ENCODE data around the gene BRME1.

BRME1 gene

GRCh38 chr19:13884726-13885591 is 21.0 kb downstream of the BRME1 start:
- H2AFZ ChIP-seq (ENCODE audit: low read depth, low read length), result no peak overlapping the region
- H3K4me2 ChIP-seq (ENCODE audit: insufficient read depth, low read length), result no peak overlapping the region
- no peak overlapping the region for H3K4me3 ChIP-seq (ENCODE audit: low read depth in 1 of 2, low read length in 2 of 2)
- peak overlapping the region; percentile 61 for H3K27ac ChIP-seq (ENCODE audit: low read length)
- H3K4me1 ChIP-seq (ENCODE audit: insufficient read depth, low read length), result peaks cover 47% of the 10 kb centered on the region
- no peaks in the 10 kb centered on the region for H3K9me3 ChIP-seq (ENCODE audit: insufficient read depth, low read length, severe bottlenecking)
- no peak overlapping the region for H3K9ac ChIP-seq (ENCODE audit: low read depth, low read length)
- no peak for ATAC-seq (ENCODE audit: insufficient read depth, low read depth)
- H3K79me2 ChIP-seq (ENCODE audit: insufficient read depth, low read length), result no peaks in the 10 kb centered on the region
- TF ChIP-seq EZH2 (IDR thresholded peaks at IDR 0.05; ENCODE audit: borderline replicate concordance, low read depth, low read length, severe bottlenecking) (no peak), CTCF (IDR thresholded peaks at IDR 0.05; ENCODE audit: borderline replicate concordance, extremely low read depth, low read length, poor library complexity, severe bottlenecking) (no peak)
- no peaks in the 10 kb centered on the region for H4K20me1 ChIP-seq (ENCODE audit: insufficient read depth, low read length)
- peaks cover 22% of the 10 kb centered on the region for H3K36me3 ChIP-seq (ENCODE audit: insufficient read depth, low read length)
- DNase-seq, result no peak
- no peaks in the 10 kb centered on the region for H3K27me3 ChIP-seq (ENCODE audit: insufficient read depth, low read length, poor library complexity)

GRCh38 chr19:13883516-13884064 is 22.3 kb downstream of the BRME1 start:
- TF ChIP-seq CTCF (IDR thresholded peaks at IDR 0.05; ENCODE audit: borderline replicate concordance, extremely low read depth, low read length, poor library complexity, severe bottlenecking) (peak; percentile 20), EZH2 (IDR thresholded peaks at IDR 0.05; ENCODE audit: borderline replicate concordance, low read depth, low read length, severe bottlenecking) (no peak)
- H3K79me2 ChIP-seq (ENCODE audit: insufficient read depth, low read length), result no peaks in the 10 kb centered on the region
- peak; percentile 66 for DNase-seq
- peak overlapping the region; percentile 76 for H3K4me2 ChIP-seq (ENCODE audit: insufficient read depth, low read length)
- peak overlapping the region; percentile 99 for H3K27ac ChIP-seq (ENCODE audit: low read length)
- H3K4me1 ChIP-seq (ENCODE audit: insufficient read depth, low read length), result peaks cover 55% of the 10 kb centered on the region
- no peaks in the 10 kb centered on the region for H4K20me1 ChIP-seq (ENCODE audit: insufficient read depth, low read length)
- H3K4me3 ChIP-seq (ENCODE audit: low read depth in 1 of 2, low read length in 2 of 2), result peak overlapping the region in 1 of 2 experiments; percentile 46; a peak in 1 of 4 replicates
- no peaks in the 10 kb centered on the region for H3K9me3 ChIP-seq (ENCODE audit: insufficient read depth, low read length, severe bottlenecking)
- peaks cover 8% of the 10 kb centered on the region; the same call in 1 of the 2 replicates for H3K36me3 ChIP-seq (ENCODE audit: insufficient read depth, low read length)
- H3K9ac ChIP-seq (ENCODE audit: low read depth, low read length), result peak overlapping the region; percentile 53
- H2AFZ ChIP-seq (ENCODE audit: low read depth, low read length), result no peak overlapping the region
- ATAC-seq (ENCODE audit: insufficient read depth, low read depth), result no peak
- H3K27me3 ChIP-seq (ENCODE audit: insufficient read depth, low read length, poor library complexity), result no peaks in the 10 kb centered on the region

DNA sequence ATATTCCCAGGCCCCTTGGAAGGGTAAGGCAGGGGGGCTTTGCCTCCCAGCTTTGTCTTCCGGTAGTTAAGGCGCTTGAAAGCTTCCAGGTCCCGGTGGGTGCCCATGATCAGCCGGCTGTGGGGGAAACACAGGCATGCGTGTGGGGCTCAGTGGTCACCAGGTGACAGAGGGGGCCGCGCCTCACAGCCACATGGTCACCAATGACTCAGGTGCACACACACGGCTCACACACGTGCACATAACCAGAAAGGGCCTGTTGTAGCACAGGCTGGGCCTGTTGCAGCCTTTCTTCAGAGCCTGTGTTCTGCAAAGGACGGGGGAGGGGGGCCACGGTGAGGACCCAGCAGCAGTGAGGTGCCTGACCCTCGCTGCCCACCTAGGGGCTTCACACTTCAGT is 23.1 kb downstream of the BRME1 start:
- H3K27ac ChIP-seq (ENCODE audit: low read length), result peak overlapping the region; percentile 99
- H3K36me3 ChIP-seq (ENCODE audit: insufficient read depth, low read length), result peaks cover 7% of the 10 kb centered on the region; the same call in 1 of the 2 replicates
- no peaks in the 10 kb centered on the region for H4K20me1 ChIP-seq (ENCODE audit: insufficient read depth, low read length)
- H3K27me3 ChIP-seq (ENCODE audit: insufficient read depth, low read length, poor library complexity), result no peaks in the 10 kb centered on the region
- no peak overlapping the region for H2AFZ ChIP-seq (ENCODE audit: low read depth, low read length)
- H3K4me3 ChIP-seq (ENCODE audit: low read depth in 1 of 2, low read length in 2 of 2), result peak overlapping the region in 1 of 2 experiments; percentile 46; a peak in 1 of 4 replicates
- peak overlapping the region; percentile 76 for H3K4me2 ChIP-seq (ENCODE audit: insufficient read depth, low read length)
- TF ChIP-seq CTCF (IDR thresholded peaks at IDR 0.05; ENCODE audit: borderline replicate concordance, extremely low read depth, low read length, poor library complexity, severe bottlenecking) (no peak), EZH2 (IDR thresholded peaks at IDR 0.05; ENCODE audit: borderline replicate concordance, low read depth, low read length, severe bottlenecking) (no peak)
- no peaks in the 10 kb centered on the region for H3K79me2 ChIP-seq (ENCODE audit: insufficient read depth, low read length)
- peak overlapping the region; percentile 53 for H3K9ac ChIP-seq (ENCODE audit: low read depth, low read length)
- peak; percentile 44 for DNase-seq
- H3K9me3 ChIP-seq (ENCODE audit: insufficient read depth, low read length, severe bottlenecking), result no peaks in the 10 kb centered on the region
- no peak for ATAC-seq (ENCODE audit: insufficient read depth, low read depth)
- peaks cover 55% of the 10 kb centered on the region for H3K4me1 ChIP-seq (ENCODE audit: insufficient read depth, low read length)
